Measurements from ENCODE around the gene LGMN. TPM values are rescaled to one million over a fixed set of nuclear protein-coding genes. Genes with fewer than 3 reads are reported as not detected.

LGMN gene
- total RNA-seq, 2 experiments from 2014 or later, result 22.1 to 27.7 TPM

GRCh38 chr14:92657457-92658142 is 90.8 kb downstream of the LGMN start:
- no peak for DNase-seq (ENCODE audit: low spot score)
- ChIA-PET POLR2A (no interaction called here), CTCF (ENCODE audit: unreplicated experiment) (no interaction called here)
- Histone ChIP-seq H3K9me2 (ENCODE audit: insufficient read depth, low read length) (no peaks in the 10 kb centered on the region), H3K9me3 (ENCODE audit: low read length) (no peaks in the 10 kb centered on the region), H3K36me3 (ENCODE audit: insufficient read depth, low read length) (no peaks in the 10 kb centered on the region), H3K4me3 (ENCODE audit: low read depth, low read length, poor library complexity, severe bottlenecking) (no peak overlapping the region), H3K79me2 (ENCODE audit: insufficient read depth, low read depth, low read length) (no peaks in the 10 kb centered on the region), H3K4me2 (ENCODE audit: low read length) (no peak overlapping the region), H3K27ac (ENCODE audit: low read depth, low read length, poor library complexity, severe bottlenecking) (no peak overlapping the region), H4K20me1 (ENCODE audit: insufficient read depth, low read length) (no peaks in the 10 kb centered on the region), H2AFZ (ENCODE audit: low read length) (no peak overlapping the region), H3K4me1 (ENCODE audit: insufficient read depth, low read length, poor library complexity, severe bottlenecking) (peaks cover 5% of the 10 kb centered on the region)
- TF ChIP-seq EZH2phosphoT487 (IDR thresholded peaks at IDR 0.05; ENCODE audit: borderline replicate concordance, low read depth, low read length) (no peak), CTCF (conservative IDR thresholded peaks at IDR 0.05; ENCODE audit: low read length) (no peak)
- BruUV-seq (replicated peaks), result no TSS peak
- intact Hi-C loops (cut with micrococcal nuclease; ENCODE audit: unreplicated experiment), result no loop called here

GRCh38 chr14:92656306-92657081 is 91.9 kb downstream of the LGMN start:
- Histone ChIP-seq H3K9me3 (ENCODE audit: low read length) (no peaks in the 10 kb centered on the region), H3K4me2 (ENCODE audit: low read length) (no peak overlapping the region), H2AFZ (ENCODE audit: low read length) (no peak overlapping the region), H4K20me1 (ENCODE audit: insufficient read depth, low read length) (no peaks in the 10 kb centered on the region), H3K36me3 (ENCODE audit: insufficient read depth, low read length) (no peaks in the 10 kb centered on the region), H3K9me2 (ENCODE audit: insufficient read depth, low read length) (no peaks in the 10 kb centered on the region), H3K27ac (ENCODE audit: low read depth, low read length, poor library complexity, severe bottlenecking) (no peak overlapping the region), H3K4me1 (ENCODE audit: insufficient read depth, low read length, poor library complexity, severe bottlenecking) (peaks cover 5% of the 10 kb centered on the region), H3K79me2 (ENCODE audit: insufficient read depth, low read depth, low read length) (no peaks in the 10 kb centered on the region), H3K4me3 (ENCODE audit: low read depth, low read length, poor library complexity, severe bottlenecking) (no peak overlapping the region)
- intact Hi-C loops (cut with micrococcal nuclease; ENCODE audit: unreplicated experiment), result no loop called here
- DNase-seq (ENCODE audit: low spot score), result no peak
- ChIA-PET CTCF (ENCODE audit: unreplicated experiment) (no interaction called here), POLR2A (no interaction called here)
- no TSS peak for BruUV-seq (replicated peaks)
- TF ChIP-seq CTCF (conservative IDR thresholded peaks at IDR 0.05; ENCODE audit: low read length) (no peak), EZH2phosphoT487 (IDR thresholded peaks at IDR 0.05; ENCODE audit: borderline replicate concordance, low read depth, low read length) (no peak)
